BLaER1 (cell line): ENCODE data around the gene PKM.
A peak's percentile ranks its signal among the peaks of the same experiment; 100 is the strongest.

ENCODE experiments used
- H3K27ac ChIP-seq: shearing (Covaris generic); formaldehyde crosslinking; 2 replicates; pipeline ENCODE4 v1.8.1; 2022
- H3K27me3 ChIP-seq: shearing (Covaris generic); formaldehyde crosslinking; 2 replicates; pipeline ENCODE4 v1.8.1; 2022
- H3K36me3 ChIP-seq: shearing (Covaris generic); formaldehyde crosslinking; 2 replicates; pipeline ENCODE4 v1.8.1; 2022
- H3K4me1 ChIP-seq: shearing (Covaris generic); formaldehyde crosslinking; 2 replicates; pipeline ENCODE4 v1.8.1; 2022
- H3K4me2 ChIP-seq: shearing (Covaris generic); formaldehyde crosslinking; 2 replicates; pipeline ENCODE4 v1.8.1; 2022
- H3K4me3 ChIP-seq: shearing (Covaris generic); formaldehyde crosslinking; 2 replicates; pipeline ENCODE4 v1.8.1; 2022
- H3K9ac ChIP-seq: shearing (Covaris generic); formaldehyde crosslinking; 2 replicates; pipeline ENCODE4 v1.8.1; 2022
- H3K9me3 ChIP-seq: shearing (Covaris generic); formaldehyde crosslinking; 2 replicates; pipeline ENCODE4 v1.8.1; 2022
- H4K20me1 ChIP-seq: shearing (Covaris generic); formaldehyde crosslinking; 2 replicates; pipeline ENCODE4 v1.8.1; 2022
- Cebpa-rat ChIP-seq: shearing (Covaris generic); IDR thresholded peaks from 2 replicates; pipeline ENCODE4 v1.8.1; 2022

PKM gene

GRCh38 chr15:72236381-72237003, 5.5 kb upstream of the PKM start:
- H3K9ac ChIP-seq: peak overlapping the region; percentile 54; the same call in 1 of the 2 replicates

GRCh38 chr15:72235298-72235697, 4.3 kb upstream of the PKM start:
- no peaks in the 10 kb centered on the region for H3K9me3 ChIP-seq
- no peak for TF ChIP-seq Cebpa-rat
- no peaks in the 10 kb centered on the region for H3K27me3 ChIP-seq
- peaks cover 17% of the 10 kb centered on the region for H3K36me3 ChIP-seq
- H3K4me1 ChIP-seq: peaks cover 31% of the 10 kb centered on the region
- H3K4me3 ChIP-seq: no peak overlapping the region
- H3K4me2 ChIP-seq: no peak overlapping the region
- peaks cover 1% of the 10 kb centered on the region; the same call in 1 of the 2 replicates for H4K20me1 ChIP-seq
- H3K27ac ChIP-seq: no peak overlapping the region
- no peak overlapping the region for H3K9ac ChIP-seq

More at GRCh38 chr15:72236381-72237003, 5.5 kb upstream of the PKM start:
- H3K27ac ChIP-seq: peak overlapping the region; percentile 28; the same call in 1 of the 2 replicates
- TF ChIP-seq Cebpa-rat: no peak
- no peaks in the 10 kb centered on the region for H3K27me3 ChIP-seq
- H3K4me3 ChIP-seq: no peak overlapping the region
- no peaks in the 10 kb centered on the region for H3K9me3 ChIP-seq
- H3K4me2 ChIP-seq: peak overlapping the region; percentile 63
- H4K20me1 ChIP-seq: no peaks in the 10 kb centered on the region
- H3K4me1 ChIP-seq: peaks cover 31% of the 10 kb centered on the region
- H3K36me3 ChIP-seq: peaks cover 29% of the 10 kb centered on the region

GRCh38 chr15:72233769-72234168, 2.8 kb upstream of the PKM start:
- no peak overlapping the region for H3K27ac ChIP-seq
- H4K20me1 ChIP-seq: peaks cover 17% of the 10 kb centered on the region
- no peaks in the 10 kb centered on the region for H3K27me3 ChIP-seq
- H3K4me3 ChIP-seq: no peak overlapping the region
- peaks cover 4% of the 10 kb centered on the region; the same call in 1 of the 2 replicates for H3K36me3 ChIP-seq
- H3K9ac ChIP-seq: no peak overlapping the region
- TF ChIP-seq Cebpa-rat: no peak
- no peaks in the 10 kb centered on the region for H3K9me3 ChIP-seq
- H3K4me2 ChIP-seq: no peak overlapping the region
- peaks cover 31% of the 10 kb centered on the region for H3K4me1 ChIP-seq

GRCh38 chr15:72231833-72232478, 966 bp upstream of the PKM start:
- Histone ChIP-seq H3K4me3 (peak overlapping the region; percentile 96), H3K9me3 (no peaks in the 10 kb centered on the region), H3K27me3 (no peaks in the 10 kb centered on the region), H3K36me3 (no peaks in the 10 kb centered on the region), H4K20me1 (peaks cover 35% of the 10 kb centered on the region), H3K4me1 (peaks cover 37% of the 10 kb centered on the region), H3K4me2 (peak overlapping the region; percentile 96), H3K27ac (peak overlapping the region; percentile 97), H3K9ac (peak overlapping the region; percentile 97)
- no peak for TF ChIP-seq Cebpa-rat

- no peak for TF ChIP-seq Cebpa-rat
- Histone ChIP-seq H3K4me3 (peak overlapping the region; percentile 96), H3K4me1 (peaks cover 47% of the 10 kb centered on the region), H3K9ac (peak overlapping the region; percentile 97), H3K9me3 (no peaks in the 10 kb centered on the region), H4K20me1 (peaks cover 50% of the 10 kb centered on the region), H3K36me3 (peaks cover 7% of the 10 kb centered on the region; the same call in 1 of the 2 replicates), H3K4me2 (peak overlapping the region; percentile 96), H3K27ac (peak overlapping the region; percentile 97), H3K27me3 (no peaks in the 10 kb centered on the region)
These were observed 559 bp downstream of the PKM start for GRCh38 chr15:72230197-72231065.

- Histone ChIP-seq H3K4me3 (peak overlapping the region; percentile 96), H3K27me3 (no peaks in the 10 kb centered on the region), H3K27ac (peak overlapping the region; percentile 97), H4K20me1 (peaks cover 56% of the 10 kb centered on the region), H3K9ac (peak overlapping the region; percentile 97), H3K9me3 (no peaks in the 10 kb centered on the region), H3K36me3 (peaks cover 13% of the 10 kb centered on the region; the same call in 1 of the 2 replicates), H3K4me2 (peak overlapping the region; percentile 96), H3K4me1 (peaks cover 52% of the 10 kb centered on the region)
- TF ChIP-seq Cebpa-rat: no peak
These were observed 1.1 kb downstream of the PKM start for GRCh38 chr15:72229947-72230196.

- Histone ChIP-seq H4K20me1 (peaks cover 61% of the 10 kb centered on the region), H3K9me3 (no peaks in the 10 kb centered on the region), H3K4me1 (peaks cover 56% of the 10 kb centered on the region)
These were observed 1.7 kb downstream of the PKM start for GRCh38 chr15:72229076-72229946.

GRCh38 chr15:72227720-72228119, 3.3 kb downstream of the PKM start:
- peak overlapping the region; percentile 97 for H3K9ac ChIP-seq
- H3K27ac ChIP-seq: peak overlapping the region; percentile 97; the same call in 1 of the 2 replicates
- peaks cover 35% of the 10 kb centered on the region for H3K36me3 ChIP-seq
- peak overlapping the region; percentile 96 for H3K4me3 ChIP-seq
- H4K20me1 ChIP-seq: peaks cover 77% of the 10 kb centered on the region
- peak overlapping the region; percentile 96 for H3K4me2 ChIP-seq
- peaks cover 69% of the 10 kb centered on the region for H3K4me1 ChIP-seq
- no peaks in the 10 kb centered on the region for H3K27me3 ChIP-seq
- no peak for TF ChIP-seq Cebpa-rat
- no peaks in the 10 kb centered on the region for H3K9me3 ChIP-seq

More at GRCh38 chr15:72229076-72229946, 1.7 kb downstream of the PKM start:
- H3K4me2 ChIP-seq: peak overlapping the region; percentile 96
- H3K4me3 ChIP-seq: peak overlapping the region; percentile 96
- H3K36me3 ChIP-seq: peaks cover 19% of the 10 kb centered on the region
- TF ChIP-seq Cebpa-rat: no peak
- peak overlapping the region; percentile 97 for H3K9ac ChIP-seq
- peak overlapping the region; percentile 97 for H3K27ac ChIP-seq
- H3K27me3 ChIP-seq: no peaks in the 10 kb centered on the region

- no peak for TF ChIP-seq Cebpa-rat
- Histone ChIP-seq H3K27me3 (no peaks in the 10 kb centered on the region), H4K20me1 (peaks cover 82% of the 10 kb centered on the region), H3K4me2 (peak overlapping the region; percentile 96), H3K9ac (peak overlapping the region; percentile 97), H3K36me3 (peaks cover 40% of the 10 kb centered on the region), H3K4me3 (peak overlapping the region; percentile 96), H3K27ac (peak overlapping the region; percentile 23; the same call in 1 of the 2 replicates), H3K4me1 (peaks cover 67% of the 10 kb centered on the region), H3K9me3 (no peaks in the 10 kb centered on the region)
These were observed 3.8 kb downstream of the PKM start for GRCh38 chr15:72227192-72227586.
